HFFc6 (cell line): ENCODE results near the gene PPP4R3A. TPM values are rescaled to one million over a fixed set of nuclear protein-coding genes. Genes with fewer than 3 reads are reported as not detected.
A peak's percentile ranks its signal among the peaks of the same experiment; 100 is the strongest.
"Not testable (repeated sequence)": the region's sequence is repeated elsewhere in the genome, so short reads cannot be mapped to it uniquely, and the experiment has no call there.

ENCODE experiments used
- DNase-seq: peaks from one replicate; pipeline ENCODE4 v3.0.0-alpha.2; 2018
- H3K27ac Mint-ChIP-seq: 2 replicates; pipeline ENCODE4 v1.8.0; 2020; ENCODE audit warnings: mild to moderate bottlenecking, mixed read lengths
- H3K27me3 Mint-ChIP-seq: 2 replicates; pipeline ENCODE4 v1.8.0; 2021; ENCODE audit warnings: mild to moderate bottlenecking, moderate library complexity, mixed read lengths; ENCODE audit not compliant: insufficient read depth
- H3K36me3 Mint-ChIP-seq: 2 replicates; pipeline ENCODE4 v1.8.0; 2021; ENCODE audit warnings: low read depth, mixed read lengths
- H3K4me1 Mint-ChIP-seq: 2 replicates; pipeline ENCODE4 v1.8.0; 2020; ENCODE audit warnings: low read depth, mixed read lengths
- H3K4me3 Mint-ChIP-seq: 2 replicates; pipeline ENCODE4 v1.8.0; 2020; ENCODE audit warnings: mild to moderate bottlenecking, moderate library complexity, mixed read lengths
- H3K9me3 Mint-ChIP-seq: 2 replicates; pipeline ENCODE4 v1.8.0; 2020; ENCODE audit warnings: mild to moderate bottlenecking, mixed read lengths
- CTCF ChIP-seq: fragments of 200-600 bp; sonication (generic); IDR thresholded peaks from 2 replicates; pipeline ENCODE4 v1.5.0; 2021; ENCODE audit warnings: antibody characterized with exemption, mild to moderate bottlenecking
- total RNA-seq, 6 experiments: library from RNA; stranded (reverse); fragmentation: NEBNext Ultra II Directional; extraction: Animal tissue kit (Norgen Biotek cat#: 25700); gene quantifications; 2 replicates in 1 of 6; 3 replicates in 5 of 6; pipeline ENCODE4 v1.2.3, GENCODE V29; 2021

PPP4R3A gene
- total RNA-seq, 6 experiments from 2014 or later, result 49.0 to 55.6 (median 53.3) TPM

- Mint-ChIP-seq H3K27ac (no peak overlapping the region; the same call in 1 of the 2 replicates), H3K4me1 (peaks cover 49% of the 10 kb centered on the region), H3K36me3 (peaks cover 20% of the 10 kb centered on the region), H3K9me3 (no peaks in the 10 kb centered on the region), H3K4me3 (no peak overlapping the region), H3K27me3 (no peaks in the 10 kb centered on the region)
- DNase-seq, result no peak
- TF ChIP-seq CTCF, result no peak
Observed at GRCh38 chr14:91501951-91502930, 7.9 kb downstream of the PPP4R3A start.

- Mint-ChIP-seq H3K4me3 (no peak overlapping the region), H3K36me3 (peaks cover 20% of the 10 kb centered on the region), H3K27ac (no peak overlapping the region), H3K27me3 (no peaks in the 10 kb centered on the region), H3K9me3 (no peaks in the 10 kb centered on the region), H3K4me1 (peaks cover 53% of the 10 kb centered on the region)
- DNase-seq, result no peak
- TF ChIP-seq CTCF, result no peak
Observed at GRCh38 chr14:91501348-91501747, 8.8 kb downstream of the PPP4R3A start.

GRCh38 chr14:91496790-91497189 is 13.3 kb downstream of the PPP4R3A start:
- no peaks in the 10 kb centered on the region for H3K9me3 Mint-ChIP-seq
- no peak overlapping the region for H3K4me3 Mint-ChIP-seq
- H3K36me3 Mint-ChIP-seq, result peaks cover 9% of the 10 kb centered on the region
- peak overlapping the region; percentile 58 for H3K27ac Mint-ChIP-seq
- no peak for TF ChIP-seq CTCF
- peaks cover 45% of the 10 kb centered on the region for H3K4me1 Mint-ChIP-seq
- DNase-seq, result no peak
- no peaks in the 10 kb centered on the region for H3K27me3 Mint-ChIP-seq

- not testable (repeated sequence) for H3K36me3 Mint-ChIP-seq, H3K27ac Mint-ChIP-seq, H3K4me3 Mint-ChIP-seq, H3K27me3 Mint-ChIP-seq, DNase-seq, H3K9me3 Mint-ChIP-seq
- H3K4me1 Mint-ChIP-seq, result peaks cover 40% of the 10 kb centered on the region
Observed at GRCh38 chr14:91494392-91495065, 15.6 kb downstream of the PPP4R3A start.

- H3K9me3 Mint-ChIP-seq, result no peaks in the 10 kb centered on the region
- peaks cover 35% of the 10 kb centered on the region for H3K4me1 Mint-ChIP-seq
- H3K27ac Mint-ChIP-seq, result no peak overlapping the region
- no peak for DNase-seq
- no peaks in the 10 kb centered on the region; the same call in 1 of the 2 replicates for H3K36me3 Mint-ChIP-seq
- H3K4me3 Mint-ChIP-seq, result no peak overlapping the region
- H3K27me3 Mint-ChIP-seq, result no peaks in the 10 kb centered on the region
- TF ChIP-seq CTCF, result no peak
Observed at GRCh38 chr14:91493169-91493568, 16.9 kb downstream of the PPP4R3A start.

- Mint-ChIP-seq H3K4me3 (no peak overlapping the region), H3K4me1 (peaks cover 35% of the 10 kb centered on the region), H3K27ac (peak overlapping the region; percentile 27), H3K36me3 (peaks cover 35% of the 10 kb centered on the region), H3K27me3 (no peaks in the 10 kb centered on the region), H3K9me3 (no peaks in the 10 kb centered on the region)
- TF ChIP-seq CTCF, result no peak
- DNase-seq, result no peak
Observed at GRCh38 chr14:91484744-91485143, 25.4 kb downstream of the PPP4R3A start.
